Neuronal stem cell (in vitro differentiated cells): Measurements from ENCODE around the gene KCNK15.

ENCODE experiments used
- DNase-seq: peaks from one replicate; pipeline ENCODE4 v3.0.0-alpha.2; 2013; ENCODE audit warnings: low spot score
- H2AFZ ChIP-seq: one replicate; pipeline ENCODE4 v1.6.1; 2013; ENCODE audit warnings: mild to moderate bottlenecking, low read length, inconsistent platforms
- H2AK5ac ChIP-seq: 2 replicates; pipeline ENCODE4 v1.6.1; 2013; ENCODE audit warnings: low read depth, mild to moderate bottlenecking, inconsistent platforms, low read length, moderate library complexity, mixed read lengths
- H2BK120ac ChIP-seq: 2 replicates; pipeline ENCODE4 v1.6.1; 2013; ENCODE audit warnings: low read depth, mild to moderate bottlenecking, inconsistent platforms, low read length, moderate library complexity, mixed read lengths
- H2BK12ac ChIP-seq: one replicate; pipeline ENCODE4 v1.6.1; 2013; ENCODE audit warnings: low read length, inconsistent platforms
- H2BK15ac ChIP-seq: 2 replicates; pipeline ENCODE4 v1.6.1; 2013; ENCODE audit warnings: mild to moderate bottlenecking, low read length, inconsistent platforms, mixed read lengths
- H2BK5ac ChIP-seq: one replicate; pipeline ENCODE4 v1.6.1; 2013; ENCODE audit warnings: inconsistent platforms, mild to moderate bottlenecking, low read length, moderate library complexity
- H3K14ac ChIP-seq: one replicate; pipeline ENCODE4 v1.6.1; 2013; ENCODE audit warnings: low read length, inconsistent platforms
- H3K18ac ChIP-seq: 2 replicates; pipeline ENCODE4 v1.6.1; 2013; ENCODE audit warnings: low read length, inconsistent platforms
- H3K23ac ChIP-seq: 2 replicates; pipeline ENCODE4 v1.6.1; 2013; ENCODE audit warnings: low read depth, mild to moderate bottlenecking, mixed read lengths, low read length, inconsistent platforms; ENCODE audit not compliant: poor library complexity
- H3K27ac ChIP-seq: replicated peaks from 3 replicates; pipeline ENCODE4 v1.5.1; 2013; ENCODE audit warnings: low read length, inconsistent platforms
- H3K27me3 ChIP-seq, 3 experiments: 2 replicates each; pipeline ENCODE4 v1.6.1; 2013; ENCODE audit warnings: low read length in 3 of 3, mild to moderate bottlenecking in 2 of 3, inconsistent platforms in 1 of 3, low read depth in 1 of 3, mixed read lengths in 1 of 3, moderate library complexity in 1 of 3; ENCODE audit not compliant: control insufficient read depth in 3 of 3, insufficient read depth in 3 of 3
- H3K36me3 ChIP-seq, 2 donors: replicated peaks in 1 of 2; 2 replicates each; pipeline ENCODE4 v1.6.1; 2013; ENCODE audit warnings: low read length in 2 of 2; ENCODE audit not compliant: control insufficient read depth in 2 of 2, insufficient read depth in 2 of 2
- H3K4ac ChIP-seq: 2 replicates; pipeline ENCODE4 v1.6.1; 2013; ENCODE audit warnings: inconsistent platforms, mild to moderate bottlenecking, low read length, moderate library complexity
- H3K4me1 ChIP-seq, 2 donors: 1 replicate in 1 of 2; 2 replicates in 1 of 2; pipeline ENCODE4 v1.6.1; 2013; ENCODE audit warnings: low read length in 2 of 2, low read depth in 1 of 2; ENCODE audit not compliant: control insufficient read depth in 2 of 2, insufficient read depth in 1 of 2
- H3K4me2 ChIP-seq: one replicate; pipeline ENCODE4 v1.6.1; 2013; ENCODE audit warnings: mild to moderate bottlenecking, low read length, inconsistent platforms; ENCODE audit not compliant: insufficient read depth, poor library complexity, severe bottlenecking
- H3K4me3 ChIP-seq, 2 donors: 2 replicates each; pipeline ENCODE4 v1.5.1; 2013; ENCODE audit warnings: low read length in 2 of 2, mild to moderate bottlenecking in 2 of 2, inconsistent platforms in 1 of 2, moderate library complexity in 1 of 2
- H3K79me1 ChIP-seq: one replicate; pipeline ENCODE4 v1.6.1; 2013; ENCODE audit warnings: low read depth, mild to moderate bottlenecking, inconsistent platforms, low read length, moderate library complexity
- H3K9ac ChIP-seq: one replicate; pipeline ENCODE4 v1.6.1; 2013; ENCODE audit warnings: mild to moderate bottlenecking, low read depth, low read length, inconsistent platforms; ENCODE audit not compliant: poor library complexity
- H3K9me3 ChIP-seq, 2 donors: replicated peaks in 1 of 2; 2 replicates each; pipeline versions ENCODE3 to v1.6.1; 2013; ENCODE audit warnings: low read length in 2 of 2, mild to moderate bottlenecking in 2 of 2, inconsistent platforms in 1 of 2, low read depth in 1 of 2, mixed read lengths in 1 of 2, moderate library complexity in 1 of 2; ENCODE audit not compliant: control insufficient read depth in 2 of 2, insufficient read depth in 1 of 2
- H4K8ac ChIP-seq: one replicate; pipeline ENCODE4 v1.6.1; 2013; ENCODE audit warnings: low read depth, mild to moderate bottlenecking, inconsistent platforms, low read length, moderate library complexity
- H4K91ac ChIP-seq: one replicate; pipeline ENCODE4 v1.6.1; 2013; ENCODE audit warnings: low read length, low read depth, mild to moderate bottlenecking, inconsistent platforms; ENCODE audit not compliant: poor library complexity
- WGBS, 2 donors: extraction: QIAGEN DNeasy Blood & Tissue Kit; methylation state at CpG; one replicate each; pipeline ENCODE4 v1.1.7; 2013; ENCODE audit warnings: missing lambda C conversion rate in 2 of 2, mixed read lengths in 1 of 2; ENCODE audit not compliant: insufficient read length in 2 of 2, insufficient replicate concordance in 1 of 2; ENCODE audit errors: extremely low coverage in 2 of 2; 5-methylcytosine and 5-hydroxymethylcytosine counted together

The KCNK15 gene

GRCh38 chr20:44770484-44771171 lies 25.0 kb downstream of the KCNK15 start:
- Histone ChIP-seq H2AK5ac (no peak overlapping the region), H2BK120ac (no peak overlapping the region), H4K91ac (no peak overlapping the region), H3K4me3 (no peak overlapping the region), H3K4me2 (no peak overlapping the region), H3K18ac (no peak overlapping the region), H2AFZ (no peak overlapping the region), H3K23ac (no peak overlapping the region), H3K36me3 (no peaks in the 10 kb centered on the region), H2BK12ac (no peak overlapping the region), H3K79me1 (no peaks in the 10 kb centered on the region), H3K4ac (no peak overlapping the region), H4K8ac (no peak overlapping the region), H3K27ac (no peak overlapping the region), H3K9ac (no peak overlapping the region), H3K27me3 (no peaks in the 10 kb centered on the region), H3K14ac (no peak overlapping the region), H3K4me1 (peaks cover 3% of the 10 kb centered on the region in 2 donors), H2BK15ac (no peak overlapping the region), H2BK5ac (no peak overlapping the region), H3K9me3 (no peaks in the 10 kb centered on the region)
- DNase-seq = no peak
- WGBS, 2 donors = no CpG with 5 or more reads among the region's 11 CpGs

DNA sequence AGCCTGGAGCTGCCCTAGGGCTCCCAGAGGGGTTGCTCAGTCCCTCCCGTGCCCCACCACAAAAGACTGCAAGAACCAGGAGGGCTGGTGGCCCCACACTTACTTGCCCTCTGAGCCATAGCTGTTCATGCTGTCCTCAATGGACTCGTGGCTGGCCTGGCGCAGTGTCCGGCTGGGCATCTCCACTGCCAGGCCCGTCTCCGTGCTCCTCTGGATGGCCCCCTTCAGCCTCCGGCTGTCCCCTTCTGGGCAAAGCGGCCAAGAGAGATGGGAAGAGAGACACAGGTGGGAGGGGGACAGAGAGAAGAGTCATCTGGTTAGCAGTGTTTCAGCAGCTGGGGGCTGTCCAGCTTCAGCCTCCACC lies 25.5 kb downstream of the KCNK15 start:
- DNase-seq = no peak
- Histone ChIP-seq H3K4ac (no peak overlapping the region), H2AFZ (no peak overlapping the region), H3K9ac (no peak overlapping the region), H3K36me3 (no peaks in the 10 kb centered on the region), H4K8ac (no peak overlapping the region), H2BK5ac (no peak overlapping the region), H3K4me1 (peaks cover 0 to 3% of the 10 kb centered on the region in 2 donors), H4K91ac (no peak overlapping the region), H3K14ac (no peak overlapping the region), H3K9me3 (no peaks in the 10 kb centered on the region), H3K4me3 (no peak overlapping the region), H3K27me3 (no peaks in the 10 kb centered on the region), H3K27ac (no peak overlapping the region), H3K4me2 (no peak overlapping the region), H2BK12ac (peak overlapping the region; percentile 76), H3K18ac (no peak overlapping the region), H3K23ac (no peak overlapping the region), H2AK5ac (no peak overlapping the region), H2BK15ac (no peak overlapping the region), H2BK120ac (no peak overlapping the region), H3K79me1 (no peaks in the 10 kb centered on the region)
- no CpG with 5 or more reads among the region's 8 CpGs for WGBS, 2 donors

DNA sequence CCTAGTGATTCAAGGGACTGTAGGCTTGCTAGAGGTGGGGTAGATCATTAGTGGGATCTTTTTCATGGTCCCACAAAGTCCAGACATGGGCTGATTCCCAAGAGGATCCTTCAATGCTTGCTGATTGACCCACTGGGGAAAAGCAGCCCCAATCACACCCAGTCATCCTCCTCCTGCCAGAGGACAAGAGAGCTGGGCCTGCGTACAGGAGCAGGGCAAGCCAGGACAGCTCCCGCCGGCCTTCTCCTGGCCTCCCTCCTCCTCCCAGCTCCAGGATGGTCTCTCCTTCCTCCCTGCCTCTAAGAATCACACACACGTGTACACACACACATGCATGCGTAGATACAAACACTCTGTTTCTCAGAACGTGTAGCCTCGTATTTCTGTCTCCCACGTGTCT lies 27.0 kb downstream of the KCNK15 start:
- Histone ChIP-seq H3K14ac (no peak overlapping the region), H3K9me3 (no peaks in the 10 kb centered on the region), H2AFZ (no peak overlapping the region), H2AK5ac (no peak overlapping the region), H2BK5ac (no peak overlapping the region), H3K27me3 (no peaks in the 10 kb centered on the region), H2BK15ac (no peak overlapping the region), H4K91ac (no peak overlapping the region), H3K4me1 (peaks cover 0 to 3% of the 10 kb centered on the region in 2 donors), H2BK12ac (no peak overlapping the region), H4K8ac (no peak overlapping the region), H2BK120ac (no peak overlapping the region), H3K23ac (no peak overlapping the region), H3K79me1 (no peaks in the 10 kb centered on the region), H3K4ac (no peak overlapping the region), H3K36me3 (no peaks in the 10 kb centered on the region), H3K4me2 (no peak overlapping the region), H3K27ac (no peak overlapping the region), H3K18ac (no peak overlapping the region), H3K9ac (no peak overlapping the region), H3K4me3 (no peak overlapping the region)
- no peak for DNase-seq
- WGBS, 2 donors = no CpG with 5 or more reads among the region's 8 CpGs

GRCh38 chr20:44773070-44773829 lies 27.6 kb downstream of the KCNK15 start:
- Histone ChIP-seq H3K27me3 (no peaks in the 10 kb centered on the region), H3K36me3 (no peaks in the 10 kb centered on the region), H2BK120ac (no peak overlapping the region), H3K9ac (no peak overlapping the region), H2BK5ac (no peak overlapping the region), H3K23ac (no peak overlapping the region), H3K9me3 (no peaks in the 10 kb centered on the region), H3K27ac (no peak overlapping the region), H4K8ac (no peak overlapping the region), H2AFZ (no peak overlapping the region), H4K91ac (no peak overlapping the region), H3K4me1 (peaks cover 0 to 3% of the 10 kb centered on the region in 2 donors), H3K79me1 (no peaks in the 10 kb centered on the region), H3K4me2 (no peak overlapping the region), H3K4me3 (no peak overlapping the region), H3K14ac (no peak overlapping the region), H3K4ac (no peak overlapping the region), H2BK15ac (no peak overlapping the region), H2BK12ac (no peak overlapping the region), H3K18ac (no peak overlapping the region), H2AK5ac (no peak overlapping the region)
- DNase-seq = no peak
- no CpG with 5 or more reads among the region's 10 CpGs for WGBS, 2 donors
